Brain microvascular endothelial cell (primary cell): ENCODE data around the gene C22orf23.
"Not testable (repeated sequence)": the region's sequence is repeated elsewhere in the genome, so short reads cannot be mapped to it uniquely, and the experiment has no call there.

ENCODE experiments used
- DNase-seq: peaks from one replicate; pipeline ENCODE4 v3.0.0-alpha.2; 2020
- H3K27ac ChIP-seq: fragments of 250-450 bp; sonication (Bioruptor Pico); 2 replicates; pipeline ENCODE4 v1.5.1; 2020; ENCODE audit warnings: mild to moderate bottlenecking, moderate library complexity
- H3K27me3 ChIP-seq: fragments of 250-450 bp; sonication (Bioruptor Pico); replicated peaks from 2 replicates; pipeline ENCODE4 v1.5.1; 2020; ENCODE audit warnings: mild to moderate bottlenecking
- H3K36me3 ChIP-seq: fragments of 250-450 bp; sonication (Bioruptor Pico); replicated peaks from 2 replicates; pipeline ENCODE4 v1.5.1; 2020; ENCODE audit warnings: mild to moderate bottlenecking
- H3K4me3 ChIP-seq: 2 replicates; pipeline ENCODE4 v1.5.1; 2011; ENCODE audit warnings: low read depth, mild to moderate bottlenecking, control low read depth, low read length, moderate library complexity
- in situ Hi-C: cut with HindIII; loops from 2 replicates; pipeline ENCODE4 v1.10.0; 2017; ENCODE audit warnings: low sequenced_read_pairs, low pct_ligation_motif_present
- TF ChIP-seq, protein P1 (sequence below): IDR thresholded peaks from 2 replicates; pipeline ENCODE4 v1.5.1; 2011; ENCODE audit warnings: low read depth, mild to moderate bottlenecking, moderate library complexity, low read length, control low read depth, inconsistent platforms; ENCODE audit errors: missing control alignments

C22orf23 gene

DNA sequence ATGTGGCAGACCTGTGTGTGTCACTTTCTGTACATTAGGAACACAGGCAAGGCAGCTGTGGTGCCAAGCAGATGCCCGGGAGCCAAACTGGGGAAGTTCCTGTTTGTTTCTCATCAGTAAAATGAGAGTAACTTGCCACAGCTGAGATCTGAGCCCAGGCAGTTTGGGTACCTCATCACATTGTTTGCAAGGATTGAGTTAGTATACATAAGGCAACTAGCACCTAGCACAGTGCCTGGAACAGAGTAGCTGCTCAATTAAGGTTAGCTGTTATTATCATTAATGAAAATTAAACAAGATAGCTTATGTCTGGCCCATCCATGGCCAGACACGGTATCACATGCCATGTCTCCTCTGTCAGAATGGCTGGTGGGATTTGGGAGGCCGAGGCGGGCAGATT is 23.1 kb upstream of the C22orf23 start:
- Histone ChIP-seq H3K36me3 (no peaks in the 10 kb centered on the region), H3K4me3 (no peak overlapping the region), H3K27me3 (no peaks in the 10 kb centered on the region), H3K27ac (no peak overlapping the region)
- no peak for DNase-seq
- TF ChIP-seq, protein P1, sequence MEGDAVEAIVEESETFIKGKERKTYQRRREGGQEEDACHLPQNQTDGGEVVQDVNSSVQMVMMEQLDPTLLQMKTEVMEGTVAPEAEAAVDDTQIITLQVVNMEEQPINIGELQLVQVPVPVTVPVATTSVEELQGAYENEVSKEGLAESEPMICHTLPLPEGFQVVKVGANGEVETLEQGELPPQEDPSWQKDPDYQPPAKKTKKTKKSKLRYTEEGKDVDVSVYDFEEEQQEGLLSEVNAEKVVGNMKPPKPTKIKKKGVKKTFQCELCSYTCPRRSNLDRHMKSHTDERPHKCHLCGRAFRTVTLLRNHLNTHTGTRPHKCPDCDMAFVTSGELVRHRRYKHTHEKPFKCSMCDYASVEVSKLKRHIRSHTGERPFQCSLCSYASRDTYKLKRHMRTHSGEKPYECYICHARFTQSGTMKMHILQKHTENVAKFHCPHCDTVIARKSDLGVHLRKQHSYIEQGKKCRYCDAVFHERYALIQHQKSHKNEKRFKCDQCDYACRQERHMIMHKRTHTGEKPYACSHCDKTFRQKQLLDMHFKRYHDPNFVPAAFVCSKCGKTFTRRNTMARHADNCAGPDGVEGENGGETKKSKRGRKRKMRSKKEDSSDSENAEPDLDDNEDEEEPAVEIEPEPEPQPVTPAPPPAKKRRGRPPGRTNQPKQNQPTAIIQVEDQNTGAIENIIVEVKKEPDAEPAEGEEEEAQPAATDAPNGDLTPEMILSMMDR = no peak
- in situ Hi-C loops = no loop called here

DNA sequence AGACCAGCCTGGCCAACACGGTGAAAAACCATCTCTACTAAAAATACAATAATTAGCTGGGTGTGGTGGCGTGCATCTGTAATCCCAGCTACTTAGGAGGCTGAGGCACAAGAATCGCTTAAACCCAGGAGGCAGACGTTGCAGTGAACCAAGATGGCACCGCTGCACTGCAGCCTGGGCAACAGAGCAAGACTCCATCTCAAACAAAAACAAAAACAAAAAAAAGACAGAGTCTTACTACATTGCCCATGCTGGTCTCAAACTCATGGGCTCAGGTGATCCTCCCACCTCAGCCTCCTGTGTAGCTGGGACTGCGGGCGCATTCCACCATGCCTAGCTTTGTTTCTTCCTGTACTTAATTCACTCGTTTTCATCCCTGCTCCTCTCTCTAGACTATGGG is 22.6 kb upstream of the C22orf23 start:
- in situ Hi-C loops = not testable (repeated sequence)

DNA sequence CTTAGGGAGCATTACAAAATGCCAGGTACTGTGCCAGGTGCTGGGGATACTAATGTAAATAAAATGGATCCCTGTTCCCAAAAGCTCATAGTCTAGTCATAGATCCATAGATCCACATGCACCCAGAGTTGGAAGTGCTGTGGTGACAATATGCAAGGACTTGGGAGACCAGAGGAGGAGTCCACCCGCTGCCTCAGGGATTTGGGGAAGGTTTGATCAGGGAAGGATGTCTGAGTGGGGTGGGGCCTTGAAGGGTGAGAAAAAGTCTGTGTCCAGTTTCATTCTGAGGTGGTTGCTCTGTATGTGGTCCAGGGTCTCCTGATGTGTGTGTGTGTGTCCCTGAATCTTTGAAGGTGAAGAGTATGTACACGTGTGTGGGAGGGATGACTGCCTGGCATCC is 21.8 kb upstream of the C22orf23 start:
- Histone ChIP-seq H3K4me3 (no peak overlapping the region), H3K36me3 (no peaks in the 10 kb centered on the region), H3K27me3 (no peaks in the 10 kb centered on the region), H3K27ac (no peak overlapping the region)
- in situ Hi-C loops = no loop called here
- TF ChIP-seq, protein P1 = no peak
- DNase-seq = no peak

More for the DNA sequence above, 22.6 kb upstream of the C22orf23 start:
- not testable (repeated sequence) for H3K4me3 ChIP-seq, H3K27ac ChIP-seq, H3K27me3 ChIP-seq, H3K36me3 ChIP-seq, DNase-seq

DNA sequence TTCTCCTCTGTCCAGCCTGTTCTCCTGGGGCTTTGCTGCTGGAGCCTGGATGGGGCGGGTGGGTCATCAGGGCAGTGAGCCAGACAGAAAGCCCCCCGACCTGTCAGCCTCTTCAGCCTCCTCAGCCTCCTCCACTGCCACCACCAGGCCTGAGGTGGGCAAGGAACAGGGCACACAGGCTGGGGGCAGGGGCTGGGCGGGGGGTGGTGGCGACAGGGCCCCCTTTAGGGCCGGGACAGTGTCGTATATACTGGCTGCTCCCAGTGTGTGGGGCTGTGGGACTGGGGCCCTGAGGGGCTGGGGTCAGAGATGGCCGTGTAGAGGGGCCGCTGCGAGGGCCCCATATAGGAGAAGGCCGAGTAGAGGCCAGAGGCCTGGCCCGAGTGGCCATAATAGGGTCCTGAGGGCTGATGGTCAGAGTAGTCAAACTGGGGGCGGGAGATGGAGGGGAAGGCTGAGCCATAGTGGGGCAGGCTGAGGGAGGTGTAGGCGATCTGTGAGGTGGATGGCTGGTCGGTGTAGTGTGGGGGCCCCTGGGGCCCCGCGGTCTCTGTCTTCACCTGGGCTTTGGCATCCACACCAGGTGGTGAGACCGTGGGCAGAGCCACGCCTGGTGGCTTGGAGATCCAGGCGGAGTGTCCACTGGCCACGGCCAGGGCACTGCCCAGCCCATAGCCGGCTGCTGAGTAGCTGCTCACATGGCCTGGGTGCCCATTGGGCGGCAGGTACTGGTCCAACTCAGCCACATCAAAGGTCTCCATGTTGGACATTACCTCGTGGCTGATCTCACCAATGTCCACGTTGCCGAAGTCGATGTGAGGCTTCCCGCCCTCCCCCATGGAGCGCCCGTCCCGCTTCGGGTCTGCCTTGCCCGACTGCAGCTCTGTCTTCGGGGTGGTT is 20.1 kb upstream of the C22orf23 start:
- no peak overlapping the region for H3K4me3 ChIP-seq
- no peak for DNase-seq
- H3K36me3 ChIP-seq = peaks cover 3% of the 10 kb centered on the region
- in situ Hi-C loops = no loop called here
- TF ChIP-seq, protein P1 = no peak
- no peak overlapping the region for H3K27ac ChIP-seq
- no peaks in the 10 kb centered on the region for H3K27me3 ChIP-seq

DNA sequence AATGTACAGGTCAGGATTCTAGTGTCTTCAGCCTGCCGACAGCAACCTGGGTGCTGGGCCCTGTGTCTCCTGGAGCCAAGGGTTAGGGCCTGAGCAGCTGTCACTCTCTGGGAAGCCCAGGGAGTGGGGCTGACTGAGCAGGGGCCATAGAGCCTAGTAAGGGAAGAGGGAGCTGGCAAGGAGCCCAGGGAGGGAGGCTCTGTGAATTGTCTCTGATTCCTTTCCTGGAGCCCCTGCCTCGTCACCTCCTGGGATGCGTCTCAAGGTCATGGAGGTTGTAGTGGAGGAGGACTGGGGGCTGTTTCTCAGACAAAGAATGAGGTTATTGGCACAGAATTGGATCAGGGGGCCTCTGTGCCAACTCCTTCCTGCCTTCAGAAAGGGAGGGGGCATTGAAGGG is 19.1 kb upstream of the C22orf23 start:
- Histone ChIP-seq H3K4me3 (no peak overlapping the region), H3K27me3 (no peaks in the 10 kb centered on the region), H3K27ac (no peak overlapping the region), H3K36me3 (peaks cover 13% of the 10 kb centered on the region)
- TF ChIP-seq, protein P1 = no peak
- DNase-seq = no peak
- in situ Hi-C loops = no loop called here

DNA sequence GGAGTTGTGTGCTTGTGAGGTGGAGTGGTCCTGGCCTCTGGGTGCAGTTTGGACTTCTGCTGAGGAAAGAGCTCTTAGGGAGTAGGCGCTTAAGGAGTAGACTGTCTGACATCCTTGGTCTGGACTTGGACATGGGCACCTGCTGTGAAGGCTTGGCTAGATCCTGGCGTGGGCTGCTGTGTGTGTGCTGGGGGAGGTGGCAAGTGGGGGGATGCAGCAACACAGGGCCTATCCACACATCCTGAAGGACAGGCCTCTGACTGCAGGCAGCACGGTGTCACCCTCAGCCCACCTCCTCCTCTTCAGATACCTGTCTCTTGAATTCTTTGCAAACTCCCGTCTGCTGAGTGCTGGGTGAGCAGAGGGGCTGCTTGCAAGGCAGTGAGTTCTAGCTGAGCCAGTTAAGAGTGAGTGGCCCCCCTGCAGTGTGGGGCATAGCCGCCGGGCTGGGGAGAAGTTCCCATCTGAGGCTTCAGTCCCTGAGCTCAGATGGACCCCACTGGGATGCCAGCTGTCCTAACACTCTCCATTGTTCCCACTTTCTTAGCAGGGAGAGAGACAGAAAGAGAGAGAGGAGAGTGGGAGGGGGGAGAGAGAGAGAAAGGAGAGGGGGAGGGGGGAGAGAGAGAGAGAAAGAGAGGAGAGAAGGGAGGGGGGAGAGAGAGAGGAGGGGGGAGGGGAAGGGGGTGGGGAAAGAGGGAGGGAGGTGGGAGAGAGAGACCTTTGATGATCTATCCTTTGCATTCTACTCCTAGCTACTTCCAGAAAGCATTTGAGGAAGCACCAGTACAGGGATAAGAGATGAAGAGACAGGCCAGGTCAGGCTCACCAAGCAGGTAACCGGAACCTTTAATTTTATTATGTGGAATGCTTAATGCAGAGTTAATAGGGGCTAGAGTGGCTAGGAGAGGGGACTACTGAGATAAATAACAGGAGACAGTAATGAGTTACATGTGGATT is 18.4 kb upstream of the C22orf23 start:
- Histone ChIP-seq H3K27ac (no peak overlapping the region), H3K4me3 (no peak overlapping the region), H3K36me3 (peaks cover 20% of the 10 kb centered on the region), H3K27me3 (no peaks in the 10 kb centered on the region)
- DNase-seq = no peak
- TF ChIP-seq, protein P1 = no peak
- in situ Hi-C loops = no loop called here
